GM20431 (cell line): ENCODE results near the gene NME5.

Experiments used
- in situ Hi-C: fragments of 300-500 bp; cut with MseI, MboI; formaldehyde crosslinking; loops from one replicate; pipeline ENCODE4 v1.15.0; 2020; ENCODE audit warnings: low sequenced_read_pairs; ENCODE audit not compliant: unreplicated experiment

NME5 gene

DNA sequence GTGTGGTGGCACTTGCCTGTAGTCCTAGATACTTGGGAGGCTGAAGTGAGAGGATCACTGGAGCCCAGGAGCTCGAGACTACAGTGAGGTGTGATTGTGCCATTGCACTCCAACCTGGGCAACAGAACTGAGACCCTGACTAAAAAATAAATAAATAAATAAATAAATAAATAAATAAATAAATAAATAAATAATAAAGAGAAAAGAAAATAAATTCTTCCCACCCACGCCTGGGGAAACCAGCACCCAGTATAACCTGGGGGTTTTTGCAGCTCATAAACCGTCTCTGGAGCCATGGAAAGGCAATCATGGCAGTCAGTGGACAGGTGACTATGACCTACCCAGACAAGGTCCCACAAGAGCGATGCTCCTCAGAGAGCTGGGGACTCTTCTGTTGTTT lies 47.5 kb downstream of the NME5 start:
- in situ Hi-C loops = no loop called here

DNA sequence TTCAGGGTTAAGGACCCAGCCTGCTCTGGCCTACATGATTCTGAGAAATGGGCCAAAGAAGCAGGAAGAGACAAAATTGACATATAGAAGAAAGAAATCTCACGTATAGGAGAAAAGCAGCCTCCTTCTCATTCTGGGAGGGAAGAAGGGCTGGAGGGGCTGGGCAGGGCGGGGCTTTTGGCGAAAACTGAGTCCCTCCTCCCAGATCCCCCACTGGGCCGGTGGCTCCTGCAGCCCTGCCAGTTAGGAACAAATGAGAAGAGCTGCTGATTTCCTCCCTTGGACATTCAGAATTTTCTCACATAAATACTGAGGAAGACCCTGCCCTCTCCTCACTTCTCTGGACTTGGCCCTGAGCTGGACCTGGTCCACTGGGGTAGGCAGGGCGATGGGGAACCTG lies 55.5 kb downstream of the NME5 start, which contains the start of gene WNT8A:
TSS of gene WNT8A (plus strand) at position 332 of the 400 bp plus-strand sequence. CDS start 95 bp downstream, outside the sequence.
- in situ Hi-C loops = no loop called here

- in situ Hi-C loops = no loop called here
These were observed 57.2 kb downstream of the NME5 start for GRCh38 chr5:138082033-138082432.

DNA sequence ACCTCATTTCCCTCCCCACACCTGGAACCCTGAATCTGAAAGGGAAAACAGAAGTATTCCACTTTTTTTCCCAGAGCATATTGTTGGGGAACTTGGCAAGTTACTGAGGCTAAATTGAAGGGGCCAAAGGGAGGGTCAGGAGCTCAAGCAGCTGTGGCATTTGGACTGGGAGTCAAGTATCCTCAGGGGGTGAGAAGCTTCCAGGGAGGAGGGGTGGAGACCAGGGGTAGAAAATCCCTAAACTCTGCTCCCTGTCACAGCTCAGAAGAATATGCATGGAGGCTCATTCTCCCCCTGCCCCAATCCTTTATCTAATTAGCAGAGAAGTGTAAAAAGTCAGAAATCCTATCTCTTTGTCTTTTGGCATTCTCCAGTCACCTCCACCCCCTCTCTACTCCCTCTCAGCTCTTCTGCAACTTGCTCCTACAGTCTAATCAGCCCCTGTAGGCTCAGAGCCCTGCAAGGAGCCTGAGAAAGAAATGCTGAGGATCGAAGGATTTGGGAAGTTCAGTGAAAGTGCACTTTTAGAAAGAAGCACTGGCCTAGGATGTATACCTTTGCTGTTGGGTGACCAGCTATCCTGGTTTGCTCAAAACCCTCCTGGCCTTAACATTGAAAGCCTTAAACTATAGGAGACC lies 61.1 kb downstream of the NME5 start:
- in situ Hi-C loops = loop anchor here (10.0 kb wide), 1 partner anchor 57 kb away; the partner anchor contains the start of gene NME5

GRCh38 chr5:138077064-138077696 lies 62.0 kb downstream of the NME5 start:
- in situ Hi-C loops = loop anchor here (10.0 kb wide), 1 partner anchor 58 kb away; the partner anchor contains the start of gene NME5

GRCh38 chr5:138070026-138070425 lies 69.2 kb downstream of the NME5 start:
- in situ Hi-C loops = loop anchor here (10.0 kb wide), 1 partner anchor 65 kb away; the partner anchor contains the start of gene NME5

DNA sequence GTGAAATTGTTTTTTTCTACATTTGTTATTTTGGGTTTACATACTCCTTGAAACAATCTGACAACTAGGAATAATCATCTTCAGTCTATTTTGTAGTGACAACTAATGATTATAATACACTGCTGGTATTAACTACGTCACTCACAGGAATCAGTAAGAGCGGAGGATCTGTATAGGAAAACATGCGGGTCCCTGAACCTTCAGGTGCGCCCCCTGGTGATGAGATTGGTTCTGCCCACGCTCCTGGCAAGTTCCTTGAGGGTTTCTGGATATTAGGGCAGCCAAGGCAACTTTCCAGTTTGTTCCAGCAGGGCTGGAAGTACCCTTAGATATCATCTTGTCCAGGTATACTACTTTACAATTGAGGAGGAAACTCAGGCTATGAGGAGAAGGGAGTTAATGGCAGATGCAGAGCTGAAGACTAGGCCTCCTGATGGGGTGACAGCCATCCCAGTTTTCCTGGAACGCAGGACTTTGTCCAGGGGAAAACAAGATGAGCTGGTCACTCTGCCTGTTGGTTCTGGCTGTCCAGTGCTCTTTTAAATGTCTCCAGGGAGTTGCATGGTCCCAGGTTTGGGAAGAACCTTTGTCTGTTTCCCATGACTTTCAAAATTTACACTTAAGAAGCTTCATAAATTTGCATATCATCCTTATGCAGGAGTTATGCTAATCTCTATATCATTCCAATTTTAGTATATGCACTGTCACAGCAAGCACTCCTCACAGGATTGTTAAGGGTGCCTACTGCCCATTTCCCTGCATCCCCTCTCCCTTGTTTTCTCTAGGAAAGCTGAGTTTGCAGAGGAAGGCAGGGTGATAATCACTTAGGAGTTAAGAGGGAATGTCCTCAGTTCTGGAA lies 70.3 kb downstream of the NME5 start:
- in situ Hi-C loops = no loop called here

- in situ Hi-C loops = no loop called here
These were observed 71.3 kb downstream of the NME5 start for GRCh38 chr5:138067945-138068344.
